GM12878 (cell line): Measurements from ENCODE around the gene TXNL4A. TPM values are rescaled to one million over a fixed set of nuclear protein-coding genes. Genes with fewer than 3 reads are reported as not detected.

Experiments used
- ATAC-seq: fragments of 200-7000 bp; cut with Tn5 transposase; 3 replicates; pipeline ENCODE4 v1.9.1; 2020; ENCODE audit warnings: mild to moderate bottlenecking, moderate library complexity
- BruUV-seq: library from RNA; stranded (reverse); fragments of 400-500 nt; replicated peaks from 2 replicates; lab custom pipeline; 2021; lab: Mats Ljungman, UMichigan
- CTCF ChIA-PET: fragments of 300-600 bp; sonication (Branson Sonifier 250); formaldehyde crosslinking; extraction: SDS; loops from one replicate; lab custom pipeline; 2021; ENCODE audit warnings: inconsistent platforms; lab: Yijun Ruan, JAX
- POLR2A ChIA-PET: fragments of 350-600 bp; formaldehyde crosslinking; extraction: SDS; loops from one replicate; lab custom pipeline; 2021; ENCODE audit warnings: inconsistent platforms; lab: Charles Lee
- RAD21 ChIA-PET: fragments of 300-600 bp; sonication (Branson Sonifier 250); formaldehyde crosslinking; loops from one replicate; lab custom pipeline; 2023; ENCODE audit warnings: antibody characterized with exemption; ENCODE audit not compliant: unreplicated experiment; lab: Charles Lee
- SMC1A ChIA-PET: fragments of 300-600 bp; sonication (Branson Sonifier 250); formaldehyde crosslinking; loops from one replicate; lab custom pipeline; 2023; ENCODE audit not compliant: unreplicated experiment, uncharacterized antibody; lab: Charles Lee
- DNase-seq: peaks from one replicate; pipeline ENCODE4 v3.0.0-alpha.2; 2011; ENCODE audit warnings: low read depth, low spot score
- FAIRE-seq: peaks from 3 replicates; lab custom pipeline; 2011; peaks lifted over from hg19 to GRCh38; lab: Jason Lieb, UNC
- H2AFZ ChIP-seq: 2 replicates; pipeline ENCODE4 v1.6.0; 2011; ENCODE audit warnings: low read depth, low read length, control low read depth; ENCODE audit not compliant: control insufficient read depth
- H3K27ac ChIP-seq: 2 replicates; pipeline ENCODE4 v1.5.1; 2011; ENCODE audit warnings: control low read depth; ENCODE audit not compliant: control insufficient read depth, insufficient read depth
- H3K27me3 ChIP-seq, 2 experiments: replicated peaks in 1 of 2; 2 replicates each; pipeline versions ENCODE4 v1.6.0 to v1.6.1; 2011; ENCODE audit warnings: low read length in 1 of 2; ENCODE audit not compliant: control insufficient read depth in 2 of 2, insufficient read depth in 2 of 2
- H3K36me3 ChIP-seq, 2 experiments: 2 replicates each; pipeline ENCODE4 v1.5.1; 2011; ENCODE audit warnings: low read length in 1 of 2; ENCODE audit not compliant: control insufficient read depth in 2 of 2, insufficient read depth in 2 of 2
- H3K4me1 ChIP-seq: 2 replicates; pipeline ENCODE4 v1.6.1; 2011; ENCODE audit warnings: mild to moderate bottlenecking, low read length, moderate library complexity, mixed read lengths; ENCODE audit not compliant: control insufficient read depth, insufficient read depth
- H3K4me2 ChIP-seq: 2 replicates; pipeline ENCODE4 v1.6.0; 2011; ENCODE audit warnings: control low read depth; ENCODE audit not compliant: control insufficient read depth, insufficient read depth
- H3K4me3 ChIP-seq: fragments of 200-600 bp; sonication (generic); 2 replicates; pipeline ENCODE4 v1.5.1; 2016
- H3K79me2 ChIP-seq: 2 replicates; pipeline ENCODE4 v1.6.0; 2011; ENCODE audit warnings: low read length; ENCODE audit not compliant: control insufficient read depth, insufficient read depth
- H3K9ac ChIP-seq: 2 replicates; pipeline ENCODE4 v1.8.0; 2011; ENCODE audit warnings: low read length, control low read depth, mixed read lengths; ENCODE audit not compliant: control insufficient read depth, insufficient read depth
- H3K9me3 ChIP-seq: replicated peaks from 3 replicates; pipeline ENCODE4 v1.5.1; 2011; ENCODE audit warnings: mild to moderate bottlenecking, low read length; ENCODE audit not compliant: control insufficient read depth, insufficient read depth
- H4K20me1 ChIP-seq: 2 replicates; pipeline ENCODE4 v1.6.0; 2011; ENCODE audit not compliant: control insufficient read depth, insufficient read depth
- ATF3 ChIP-seq: IDR thresholded peaks from 2 replicates; pipeline ENCODE4 v1.6.1; 2011; ENCODE audit warnings: low read depth, mild to moderate bottlenecking, low read length, moderate library complexity, borderline replicate concordance; ENCODE audit errors: extremely low read depth
- ETV6 ChIP-seq, 2 experiments: fragments of 450-650 bp in 1 of 2; IDR thresholded peaks in 1 of 2; conservative IDR thresholded peaks in 1 of 2; 2 replicates each; pipeline ENCODE4 v1.6.1; 2014; ENCODE audit warnings: antibody characterized with exemption in 1 of 2, borderline replicate concordance in 1 of 2, low read depth in 1 of 2, mild to moderate bottlenecking in 1 of 2, moderate library complexity in 1 of 2
- HDGF ChIP-seq: fragments of 450-650 bp; IDR thresholded peaks from 2 replicates; pipeline ENCODE4 v1.6.1; 2016; ENCODE audit warnings: antibody characterized with exemption
- JUNB ChIP-seq: IDR thresholded peaks from 2 replicates; pipeline ENCODE4 v1.6.1; 2016; ENCODE audit warnings: antibody characterized with exemption, mild to moderate bottlenecking
- MEF2A ChIP-seq: IDR thresholded peaks from 2 replicates; pipeline ENCODE4 v1.6.1; 2011; ENCODE audit warnings: low read depth, mild to moderate bottlenecking, low read length, moderate library complexity; ENCODE audit not compliant: insufficient read depth
- NR2F1 ChIP-seq: fragments of 450-650 bp; conservative IDR thresholded peaks from 2 replicates; pipeline ENCODE4 v1.6.1; 2017; ENCODE audit warnings: mild to moderate bottlenecking
- NRF1 ChIP-seq: conservative IDR thresholded peaks from 2 replicates; pipeline ENCODE4 v1.6.1; 2011; ENCODE audit warnings: mild to moderate bottlenecking, low read depth, low read length, improper control_type of control experiment
- POLR2AphosphoS2 ChIP-seq: IDR thresholded peaks from 2 replicates; pipeline ENCODE4 v1.6.1; 2011; ENCODE audit warnings: low read depth, mild to moderate bottlenecking, low read length, improper control_type of control experiment, moderate library complexity
- RCOR1 ChIP-seq: conservative IDR thresholded peaks from 2 replicates; pipeline ENCODE4 v1.6.1; 2012; ENCODE audit warnings: low read depth, low read length, improper control_type of control experiment
- STAT1 ChIP-seq: fragments of 450-650 bp; conservative IDR thresholded peaks from 2 replicates; pipeline ENCODE4 v1.6.1; 2014; ENCODE audit warnings: antibody characterized with exemption, mild to moderate bottlenecking
- SUZ12 ChIP-seq: fragments of 200-600 bp; sonication (generic); IDR thresholded peaks from one replicate; pipeline ENCODE4 v1.6.1; 2018; ENCODE audit warnings: antibody characterized with exemption, mild to moderate bottlenecking; ENCODE audit not compliant: unreplicated experiment
- USF1 ChIP-seq: IDR thresholded peaks from 2 replicates; pipeline ENCODE4 v1.6.1; 2011; ENCODE audit warnings: borderline replicate concordance, low read depth, mild to moderate bottlenecking, moderate library complexity, mixed read lengths, low read length; ENCODE audit not compliant: insufficient read depth; ENCODE audit errors: extremely low read length
- YBX1 ChIP-seq: fragments of 450-650 bp; IDR thresholded peaks from 2 replicates; pipeline ENCODE4 v1.6.1; 2016; ENCODE audit warnings: antibody characterized with exemption
- ZNF217 ChIP-seq: fragments of 450-650 bp; IDR thresholded peaks from 2 replicates; pipeline ENCODE4 v1.6.1; 2017; ENCODE audit warnings: antibody characterized with exemption, mild to moderate bottlenecking
- WGBS: methylation state at CpG from one replicate; pipeline ENCODE4 v1.1.6; 2016; ENCODE audit warnings: low lambda C conversion rate; ENCODE audit not compliant: insufficient replicate concordance, insufficient coverage; ENCODE audit errors: missing lambda C conversion rate; 5-methylcytosine and 5-hydroxymethylcytosine counted together
- in situ Hi-C: fragments of 300-500 bp; cut with MboI; formaldehyde crosslinking; loops from 9 replicates; pipeline ENCODE4 v1.14.3; 2018; ENCODE audit warnings: mixed read lengths
- intact Hi-C: fragments of 100-400 bp; cut with micrococcal nuclease; formaldehyde crosslinking; loops from one replicate; pipeline ENCODE4 v1.14.2; 2022; ENCODE audit not compliant: unreplicated experiment
- polyA plus RNA-seq, 11 experiments: library from polyadenylated mRNA; depleted of rRNA in 4 of 11; unstranded in 6 of 11; stranded (reverse) in 5 of 11; fragments of >200 nt; fragmentation: Nextera tagmentation in 4 of 11; fragmentation: Illumina TruSeq in 1 of 11; extraction: Ambion mirVana in 4 of 11; extraction: Trizol in 1 of 11; gene quantifications; 1 replicate in 1 of 11; 2 replicates in 10 of 11; pipeline versions ENCODE4 v1.2.1 to v1.2.3, GENCODE V29; 2011 to 2016; ENCODE audit warnings: inconsistent platforms in 2 of 11, missing spikeins in 2 of 11, low read depth in 1 of 11
- total RNA-seq, 4 experiments: library from RNA; depleted of rRNA in 3 of 4; stranded (reverse); fragments of >200 nt in 3 of 4; fragmentation: Illumina TruSeq in 1 of 4; extraction: Trizol in 1 of 4; gene quantifications; 2 replicates each; pipeline versions ENCODE4 v1.2.1 to v1.2.3, GENCODE V29; 2013 to 2021

The TXNL4A gene
- total and polyA plus RNA-seq, 10 of the 15 experiments (the other 5 are each of a cell fraction or from before 2014, with no cell fraction given) = 38.4 to 329 (median 128) TPM

DNA sequence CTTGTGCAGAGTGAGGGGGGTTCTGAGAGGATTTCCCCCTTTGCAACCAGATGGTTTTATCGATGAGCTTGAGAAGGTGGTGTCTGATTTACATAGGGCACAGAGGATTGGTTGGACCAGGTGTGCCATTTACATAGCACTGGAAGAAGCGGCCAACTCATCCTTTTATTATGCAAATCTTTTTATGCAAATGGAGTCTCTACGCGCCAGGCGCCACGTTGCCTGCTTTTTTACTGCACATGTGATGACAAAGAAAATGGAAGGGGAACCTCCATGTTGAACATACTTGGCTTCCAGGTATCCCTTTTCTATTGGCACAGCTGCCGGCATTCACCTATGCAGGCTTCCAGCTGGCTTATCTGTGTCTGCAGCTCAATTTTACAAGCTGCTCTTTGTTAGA, 18.4 kb upstream of the TXNL4A start:
- RAD21 ChIA-PET = no interaction called here
- in situ Hi-C loops = no loop called here
- SMC1A ChIA-PET = no interaction called here
- POLR2A ChIA-PET = no interaction called here
- H3K79me2 ChIP-seq = no peaks in the 10 kb centered on the region
- intact Hi-C loops = no loop called here
- CTCF ChIA-PET = no interaction called here
- H3K27ac ChIP-seq = no peak overlapping the region
- DNase-seq (no peak), ATAC-seq (no peak), FAIRE-seq (no peak)
- H3K4me2 ChIP-seq = no peak overlapping the region
- no peak overlapping the region for H3K4me3 ChIP-seq
- no peaks in the 10 kb centered on the region for H3K36me3 ChIP-seq
- no peaks in the 10 kb centered on the region for H4K20me1 ChIP-seq
- no peak for TF ChIP-seq JUNB
- H3K9me3 ChIP-seq = no peaks in the 10 kb centered on the region; the same call in 2 of the 3 replicates
- H3K27me3 ChIP-seq = no peaks in the 10 kb centered on the region
- WGBS = 24% methylated on average over 7 of the region's 7 CpGs
- H2AFZ ChIP-seq = no peak overlapping the region
- H3K4me1 ChIP-seq = no peaks in the 10 kb centered on the region
- H3K9ac ChIP-seq = no peak overlapping the region
- no TSS peak for BruUV-seq

DNA sequence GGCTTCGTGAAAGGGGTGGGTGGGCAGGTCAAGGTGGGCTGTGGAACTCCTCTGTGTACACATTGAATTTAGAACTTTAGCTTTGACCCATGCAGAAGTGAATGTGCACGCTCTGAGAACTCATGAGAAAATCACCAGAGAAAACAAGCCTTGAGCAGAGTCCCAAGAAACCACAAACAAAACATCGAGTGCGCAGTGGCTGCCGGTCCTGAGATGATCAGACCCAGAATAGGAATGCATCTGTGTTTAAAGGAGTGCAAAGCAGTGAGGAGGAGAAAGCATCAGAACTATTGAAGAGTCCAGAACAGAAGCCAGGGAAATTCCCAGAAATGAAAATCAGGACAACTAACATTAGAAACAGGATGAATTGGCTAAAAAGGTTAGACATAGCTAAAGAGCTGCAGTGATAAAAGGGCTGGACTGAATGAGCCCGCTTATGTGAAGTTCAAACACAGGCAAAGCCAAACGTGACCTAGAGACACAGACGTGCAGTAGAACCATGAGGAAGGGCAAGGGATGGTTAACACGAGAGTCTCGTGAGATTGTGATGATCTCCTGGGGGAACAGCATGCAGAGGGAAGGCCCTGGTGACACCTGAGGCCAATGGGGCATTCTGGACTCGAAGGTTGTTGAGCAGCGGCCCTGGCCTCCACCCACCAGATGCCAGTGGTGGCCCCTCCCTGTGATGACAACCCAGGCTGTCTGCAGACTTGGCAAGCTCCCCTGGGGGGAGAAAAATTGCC, 16.4 kb upstream of the TXNL4A start:
- Histone ChIP-seq H3K4me1 (no peaks in the 10 kb centered on the region), H3K27ac (no peak overlapping the region), H3K79me2 (no peaks in the 10 kb centered on the region), H3K4me3 (no peak overlapping the region), H3K27me3 (no peaks in the 10 kb centered on the region), H3K9me3 (peaks cover 4% of the 10 kb centered on the region; the same call in 1 of the 3 replicates), H3K9ac (no peak overlapping the region), H2AFZ (no peak overlapping the region), H3K4me2 (no peak overlapping the region), H4K20me1 (no peaks in the 10 kb centered on the region), H3K36me3 (no peaks in the 10 kb centered on the region)
- ChIA-PET SMC1A (no interaction called here), POLR2A (no interaction called here), RAD21 (no interaction called here), CTCF (no interaction called here)
- no peak for FAIRE-seq
- no peak for DNase-seq
- no TSS peak for BruUV-seq
- intact Hi-C loops (no loop called here), in situ Hi-C loops (no loop called here)
- TF ChIP-seq NRF1 = no peak
- no peak for TF ChIP-seq ZNF217
- no peak for TF ChIP-seq YBX1
- no peak for TF ChIP-seq ETV6 (conservative IDR thresholded peaks at IDR 0.05 in 1 of 2, IDR thresholded peaks at IDR 0.05 in 1 of 2; ENCODE audit: borderline replicate concordance in 1 of 2, low read depth in 1 of 2)
- no peak for TF ChIP-seq SUZ12
- no peak for TF ChIP-seq RCOR1
- TF ChIP-seq HDGF = no peak
- TF ChIP-seq MEF2A = no peak
- no peak for TF ChIP-seq STAT1
- TF ChIP-seq ATF3 = no peak
- TF ChIP-seq NR2F1 = no peak
- no peak for TF ChIP-seq POLR2AphosphoS2
- no peak for TF ChIP-seq USF1
- WGBS = 16% methylated on average over 12 of the region's 12 CpGs
- ATAC-seq = no peak
